SK-N-SH treated with all-trans-retinoic acid at 6 μM for 48 hours (cell line): ENCODE results near the gene WDR31.

ENCODE experiments used
- TF ChIP-seq, protein P1 (sequence below): fragments of 250-450 bp; sonication (Bioruptor Pico); IDR thresholded peaks from 2 replicates; pipeline ENCODE4 v1.8.0; 2020; ENCODE audit warnings: mild to moderate bottlenecking, moderate library complexity, borderline replicate concordance
- TF ChIP-seq, protein P2 (sequence below): fragments of 250-450 bp; sonication (Bioruptor Pico); IDR thresholded peaks from 2 replicates; pipeline ENCODE4 v1.5.1; 2020; ENCODE audit warnings: low read depth, mild to moderate bottlenecking, moderate library complexity

DNA sequence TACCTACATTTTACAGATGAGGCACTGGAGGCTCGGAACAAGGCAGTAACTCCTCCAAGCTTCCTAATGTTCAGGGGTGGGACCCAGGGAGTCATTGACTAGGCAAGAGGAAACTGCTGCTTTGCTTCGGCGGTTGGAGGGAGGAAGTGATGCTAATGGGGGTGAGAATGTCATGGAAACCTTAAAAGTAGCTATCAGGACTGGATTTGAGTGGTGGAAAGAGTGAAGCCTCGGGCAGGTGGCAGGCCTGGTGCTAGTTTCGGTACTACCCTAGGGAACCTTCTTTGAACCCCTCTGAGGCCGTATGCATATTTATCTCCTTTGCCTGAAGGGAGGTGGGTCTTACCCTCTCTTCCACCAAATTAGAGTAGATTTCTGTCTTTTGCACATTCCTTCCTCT is 10.9 kb upstream of the WDR31 start:
- TF ChIP-seq, protein P1, sequence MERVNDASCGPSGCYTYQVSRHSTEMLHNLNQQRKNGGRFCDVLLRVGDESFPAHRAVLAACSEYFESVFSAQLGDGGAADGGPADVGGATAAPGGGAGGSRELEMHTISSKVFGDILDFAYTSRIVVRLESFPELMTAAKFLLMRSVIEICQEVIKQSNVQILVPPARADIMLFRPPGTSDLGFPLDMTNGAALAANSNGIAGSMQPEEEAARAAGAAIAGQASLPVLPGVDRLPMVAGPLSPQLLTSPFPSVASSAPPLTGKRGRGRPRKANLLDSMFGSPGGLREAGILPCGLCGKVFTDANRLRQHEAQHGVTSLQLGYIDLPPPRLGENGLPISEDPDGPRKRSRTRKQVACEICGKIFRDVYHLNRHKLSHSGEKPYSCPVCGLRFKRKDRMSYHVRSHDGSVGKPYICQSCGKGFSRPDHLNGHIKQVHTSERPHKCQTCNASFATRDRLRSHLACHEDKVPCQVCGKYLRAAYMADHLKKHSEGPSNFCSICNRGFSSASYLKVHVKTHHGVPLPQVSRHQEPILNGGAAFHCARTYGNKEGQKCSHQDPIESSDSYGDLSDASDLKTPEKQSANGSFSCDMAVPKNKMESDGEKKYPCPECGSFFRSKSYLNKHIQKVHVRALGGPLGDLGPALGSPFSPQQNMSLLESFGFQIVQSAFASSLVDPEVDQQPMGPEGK (CRISPR knock-in tag) = no peak
- TF ChIP-seq, protein P2, sequence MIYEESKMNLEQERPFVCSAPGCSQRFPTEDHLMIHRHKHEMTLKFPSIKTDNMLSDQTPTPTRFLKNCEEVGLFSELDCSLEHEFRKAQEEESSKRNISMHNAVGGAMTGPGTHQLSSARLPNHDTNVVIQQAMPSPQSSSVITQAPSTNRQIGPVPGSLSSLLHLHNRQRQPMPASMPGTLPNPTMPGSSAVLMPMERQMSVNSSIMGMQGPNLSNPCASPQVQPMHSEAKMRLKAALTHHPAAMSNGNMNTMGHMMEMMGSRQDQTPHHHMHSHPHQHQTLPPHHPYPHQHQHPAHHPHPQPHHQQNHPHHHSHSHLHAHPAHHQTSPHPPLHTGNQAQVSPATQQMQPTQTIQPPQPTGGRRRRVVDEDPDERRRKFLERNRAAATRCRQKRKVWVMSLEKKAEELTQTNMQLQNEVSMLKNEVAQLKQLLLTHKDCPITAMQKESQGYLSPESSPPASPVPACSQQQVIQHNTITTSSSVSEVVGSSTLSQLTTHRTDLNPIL (CRISPR knock-in tag) = no peak
